Measurements from ENCODE around the gene GALNT7. TPM values are rescaled to one million over a fixed set of nuclear protein-coding genes. Genes with fewer than 3 reads are reported as not detected.

Gene GALNT7
- total and polyA plus RNA-seq, 2 of the 13 experiments (the other 11 are each of a cell fraction or from before 2014, with no cell fraction given): 0.08 to 0.13 TPM

DNA sequence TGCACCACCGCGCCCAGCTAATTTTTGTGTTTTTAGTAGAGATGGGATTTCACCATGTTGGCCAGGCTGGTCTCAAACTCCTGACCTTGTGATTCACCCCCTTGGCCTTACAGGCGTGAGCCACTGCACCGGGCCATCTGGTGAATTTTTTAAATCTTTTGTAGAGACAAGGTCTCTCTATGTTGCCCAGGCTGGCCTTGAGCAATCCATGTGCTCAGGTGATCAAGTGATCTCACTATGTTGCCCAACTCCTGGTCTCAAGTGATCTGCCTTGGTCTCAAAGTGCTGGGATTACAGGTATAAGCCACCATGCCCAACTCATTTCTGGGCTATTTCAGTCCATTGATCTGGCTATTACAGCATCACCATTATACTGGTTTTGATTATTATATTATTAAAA is 22.2 kb upstream of the GALNT7 start:
- FAIRE-seq: no peak
- POLR2A ChIA-PET: no interaction called here
- in situ Hi-C loops (cut with HindIII; ENCODE audit: extremely low pct_ligation_motif_present, low pct_unique_long_range_greater_than_20kb) (no loop called here), intact Hi-C loops (cut with micrococcal nuclease; ENCODE audit: unreplicated experiment) (no loop called here)
- ATAC-seq: no peak
- Histone ChIP-seq H3K9ac (ENCODE audit: insufficient read depth, low read depth, low read length) (no peak overlapping the region), H3K4me2 (ENCODE audit: low read depth, low read length) (no peak overlapping the region), H3K27ac (ENCODE audit: extremely low read length, insufficient read depth, low read length) (no peak overlapping the region), H3K36me3 (replicated peaks in 1 of 2; ENCODE audit: control insufficient read depth in 1 of 2, insufficient read depth in 2 of 2, low read length in 2 of 2) (no peaks in the 10 kb centered on the region), H3K4me3 (replicated peaks in 1 of 3; ENCODE audit: insufficient read depth in 1 of 3, low read depth in 2 of 3, low read length in 3 of 3) (no peak overlapping the region), H3K9me3 (ENCODE audit: low read length) (no peaks in the 10 kb centered on the region), H2AFZ (ENCODE audit: low read length) (no peak overlapping the region), H3K27me3 (ENCODE audit: control insufficient read depth in 1 of 2, insufficient read depth in 2 of 2, low read length in 2 of 2) (no peaks in the 10 kb centered on the region), H4K20me1 (ENCODE audit: insufficient read depth, low read length) (no peaks in the 10 kb centered on the region), H3K4me1 (ENCODE audit: insufficient read depth, low read length) (no peaks in the 10 kb centered on the region), H3K79me2 (ENCODE audit: insufficient read depth, low read length) (no peaks in the 10 kb centered on the region)
- no peak for DNase-seq (ENCODE audit: low spot score)
- 51% methylated on average over 4 of the region's 4 CpGs for WGBS (ENCODE audit: low lambda C conversion rate)
- TF ChIP-seq, protein P1, sequence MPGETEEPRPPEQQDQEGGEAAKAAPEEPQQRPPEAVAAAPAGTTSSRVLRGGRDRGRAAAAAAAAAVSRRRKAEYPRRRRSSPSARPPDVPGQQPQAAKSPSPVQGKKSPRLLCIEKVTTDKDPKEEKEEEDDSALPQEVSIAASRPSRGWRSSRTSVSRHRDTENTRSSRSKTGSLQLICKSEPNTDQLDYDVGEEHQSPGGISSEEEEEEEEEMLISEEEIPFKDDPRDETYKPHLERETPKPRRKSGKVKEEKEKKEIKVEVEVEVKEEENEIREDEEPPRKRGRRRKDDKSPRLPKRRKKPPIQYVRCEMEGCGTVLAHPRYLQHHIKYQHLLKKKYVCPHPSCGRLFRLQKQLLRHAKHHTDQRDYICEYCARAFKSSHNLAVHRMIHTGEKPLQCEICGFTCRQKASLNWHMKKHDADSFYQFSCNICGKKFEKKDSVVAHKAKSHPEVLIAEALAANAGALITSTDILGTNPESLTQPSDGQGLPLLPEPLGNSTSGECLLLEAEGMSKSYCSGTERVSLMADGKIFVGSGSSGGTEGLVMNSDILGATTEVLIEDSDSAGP (CRISPR knock-in tag; IDR thresholded peaks at IDR 0.05; ENCODE audit: borderline replicate concordance): no peak
- no peak for TF ChIP-seq ZSCAN25 (CRISPR knock-in tag; IDR thresholded peaks at IDR 0.05)
- no peak for TF ChIP-seq ZNF138 (CRISPR knock-in tag; IDR thresholded peaks at IDR 0.05; ENCODE audit: low read depth)
- TF ChIP-seq ZNF160 (CRISPR knock-in tag; IDR thresholded peaks at IDR 0.05): no peak
- CTCF ChIA-PET (ENCODE audit: low intra/inter-chr PET ratio, low total read pairs): no interaction called here
- BruUV-seq (replicated peaks): no TSS peak

DNA sequence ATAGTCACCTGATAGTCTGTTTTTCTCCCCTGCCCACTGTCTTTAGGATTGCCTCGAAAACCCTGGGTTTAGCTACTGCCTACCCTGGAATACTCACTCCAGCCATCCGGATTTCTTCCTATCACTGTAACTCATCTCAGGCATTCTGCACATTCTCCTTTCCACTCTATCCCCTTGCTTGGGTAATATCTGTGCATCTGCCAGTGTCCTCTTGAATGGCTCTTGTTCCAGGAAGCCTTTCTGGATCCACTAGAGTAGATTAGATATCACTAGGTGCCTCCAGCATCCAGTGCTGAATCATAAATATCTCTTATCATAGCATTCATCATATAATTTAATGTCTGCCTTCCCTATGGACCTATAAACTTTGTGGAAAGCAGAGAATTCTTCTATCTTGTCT is 17.1 kb upstream of the GALNT7 start:
- Histone ChIP-seq H3K27me3 (ENCODE audit: control insufficient read depth in 1 of 2, insufficient read depth in 2 of 2, low read length in 2 of 2) (no peaks in the 10 kb centered on the region), H3K9me3 (ENCODE audit: low read length) (no peaks in the 10 kb centered on the region), H3K36me3 (replicated peaks in 1 of 2; ENCODE audit: control insufficient read depth in 1 of 2, insufficient read depth in 2 of 2, low read length in 2 of 2) (no peaks in the 10 kb centered on the region), H2AFZ (ENCODE audit: low read length) (no peak overlapping the region), H3K9ac (ENCODE audit: insufficient read depth, low read depth, low read length) (no peak overlapping the region), H3K79me2 (ENCODE audit: insufficient read depth, low read length) (no peaks in the 10 kb centered on the region), H3K4me3 (replicated peaks in 1 of 3; ENCODE audit: insufficient read depth in 1 of 3, low read depth in 2 of 3, low read length in 3 of 3) (no peak overlapping the region), H4K20me1 (ENCODE audit: insufficient read depth, low read length) (no peaks in the 10 kb centered on the region), H3K4me1 (ENCODE audit: insufficient read depth, low read length) (no peaks in the 10 kb centered on the region), H3K4me2 (ENCODE audit: low read depth, low read length) (no peak overlapping the region), H3K27ac (ENCODE audit: extremely low read length, insufficient read depth, low read length) (no peak overlapping the region)
- DNase-seq (ENCODE audit: low spot score): no peak
- FAIRE-seq: no peak
- TF ChIP-seq ERF (CRISPR knock-in tag; IDR thresholded peaks at IDR 0.05): no peak
- no peak for TF ChIP-seq ZNF282 (IDR thresholded peaks at IDR 0.05; ENCODE audit: partially characterized antibody)
- TF ChIP-seq, protein P2, sequence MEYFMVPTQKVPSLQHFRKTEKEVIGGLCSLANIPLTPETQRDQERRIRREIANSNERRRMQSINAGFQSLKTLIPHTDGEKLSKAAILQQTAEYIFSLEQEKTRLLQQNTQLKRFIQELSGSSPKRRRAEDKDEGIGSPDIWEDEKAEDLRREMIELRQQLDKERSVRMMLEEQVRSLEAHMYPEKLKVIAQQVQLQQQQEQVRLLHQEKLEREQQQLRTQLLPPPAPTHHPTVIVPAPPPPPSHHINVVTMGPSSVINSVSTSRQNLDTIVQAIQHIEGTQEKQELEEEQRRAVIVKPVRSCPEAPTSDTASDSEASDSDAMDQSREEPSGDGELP (IDR thresholded peaks at IDR 0.05; ENCODE audit: borderline replicate concordance, low read depth): no peak
- TF ChIP-seq, protein P3, sequence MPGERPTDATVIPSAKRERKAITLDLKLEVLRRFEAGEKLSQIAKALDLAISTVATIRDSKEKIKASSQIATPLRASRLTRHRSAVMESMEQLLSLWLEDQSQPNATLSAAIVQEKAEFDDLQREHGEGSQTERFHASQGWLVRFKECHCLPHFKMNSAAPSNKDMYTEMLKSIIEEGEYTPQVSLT (CRISPR knock-in tag; IDR thresholded peaks at IDR 0.05; ENCODE audit: borderline replicate concordance, low read depth): no peak
- TF ChIP-seq ZNF3 (CRISPR knock-in tag; IDR thresholded peaks at IDR 0.05): no peak
- TF ChIP-seq NFIC (IDR thresholded peaks at IDR 0.05; ENCODE audit: low read length): no peak
- TF ChIP-seq SOX13 (IDR thresholded peaks at IDR 0.05): no peak
- no peak for TF ChIP-seq SOX13 (CRISPR knock-in tag; conservative IDR thresholded peaks at IDR 0.05 in 1 of 2, IDR thresholded peaks at IDR 0.05 in 1 of 2)
- BruUV-seq (replicated peaks): no TSS peak
- ATAC-seq: no peak
- ChIA-PET POLR2A (no interaction called here), CTCF (ENCODE audit: low intra/inter-chr PET ratio, low total read pairs) (no interaction called here)
- 0% methylated on average over 2 of the region's 2 CpGs for WGBS (ENCODE audit: low lambda C conversion rate)
- in situ Hi-C loops (cut with HindIII; ENCODE audit: extremely low pct_ligation_motif_present, low pct_unique_long_range_greater_than_20kb) (no loop called here), intact Hi-C loops (cut with micrococcal nuclease; ENCODE audit: unreplicated experiment) (no loop called here)

All from HepG2 (cell line).